WERI-Rb-1 (cell line): ENCODE results near the gene DLGAP5.

Experiments
- DNase-seq: peaks from one replicate; pipeline ENCODE4 v3.0.0-alpha.2; 2020
- H3K27ac ChIP-seq: fragments of 250-450 bp; sonication (Bioruptor Pico); 2 replicates; pipeline ENCODE4 v1.5.1; 2020; ENCODE audit warnings: mild to moderate bottlenecking, moderate library complexity
- H3K27me3 ChIP-seq: fragments of 250-450 bp; sonication (Bioruptor Pico); 2 replicates; pipeline ENCODE4 v1.5.1; 2021; ENCODE audit warnings: mild to moderate bottlenecking, low read depth, moderate library complexity; ENCODE audit not compliant: insufficient read depth, severe bottlenecking
- H3K36me3 ChIP-seq: fragments of 250-450 bp; sonication (Bioruptor Pico); 2 replicates; pipeline ENCODE4 v1.5.1; 2020; ENCODE audit warnings: mild to moderate bottlenecking, moderate library complexity
- H3K4me3 ChIP-seq: 2 replicates; pipeline ENCODE4 v1.5.1; 2011; ENCODE audit warnings: low read depth, mild to moderate bottlenecking, control low read depth, low read length
- H3K9me3 ChIP-seq: fragments of 250-450 bp; sonication (Bioruptor Pico); 2 replicates; pipeline ENCODE4 v1.5.1; 2021; ENCODE audit warnings: mild to moderate bottlenecking, moderate library complexity; ENCODE audit not compliant: severe bottlenecking
- TF ChIP-seq, protein P1 (sequence below): IDR thresholded peaks from 2 replicates; pipeline ENCODE4 v1.5.1; 2011; ENCODE audit warnings: low read depth, mild to moderate bottlenecking, control low read depth, inconsistent platforms, low read length

DLGAP5 gene

DNA sequence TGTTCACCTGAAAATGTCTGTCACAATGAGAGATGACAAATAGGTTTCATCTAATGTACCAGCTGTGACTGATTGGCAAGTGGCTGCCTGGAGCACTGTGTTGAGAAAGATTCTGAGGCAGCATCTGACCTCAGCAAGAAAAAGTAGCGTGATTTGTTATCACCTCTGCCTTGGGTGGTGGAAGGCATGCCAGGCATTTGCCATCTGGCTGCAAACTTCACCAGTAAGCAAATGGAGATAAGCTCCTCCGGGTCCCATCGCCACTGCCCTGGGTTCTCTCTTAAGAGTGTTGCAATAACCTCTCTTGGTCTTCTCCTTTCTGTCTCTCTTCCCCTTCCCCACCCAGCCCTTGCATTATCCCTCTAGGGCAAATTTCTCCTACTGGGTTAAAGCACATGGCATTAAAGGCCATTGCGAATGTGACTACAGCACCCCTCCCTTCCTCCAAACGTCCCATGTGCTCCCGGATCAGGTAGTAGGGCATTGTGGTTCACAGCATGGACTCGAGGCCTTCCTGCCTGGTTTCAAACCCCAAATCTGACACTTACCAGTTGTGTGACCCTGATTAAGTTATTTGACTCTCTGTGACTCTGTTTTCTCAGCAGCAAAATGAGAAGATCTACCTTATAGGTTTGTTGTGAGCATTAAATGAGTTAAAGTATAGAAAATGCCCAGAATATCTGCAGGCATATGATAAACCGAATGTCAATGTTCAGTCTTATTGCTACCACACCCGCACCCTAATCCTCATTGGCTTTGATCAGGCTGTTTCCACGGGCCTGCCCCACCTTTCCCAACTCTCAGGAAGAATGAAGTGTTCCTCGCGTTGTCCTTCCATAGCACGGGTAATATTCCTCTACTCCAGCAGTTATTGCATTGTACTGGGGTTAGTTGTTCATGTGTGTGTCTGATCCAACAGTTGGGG, 70.6 kb downstream of the DLGAP5 start:
- TF ChIP-seq, protein P1, sequence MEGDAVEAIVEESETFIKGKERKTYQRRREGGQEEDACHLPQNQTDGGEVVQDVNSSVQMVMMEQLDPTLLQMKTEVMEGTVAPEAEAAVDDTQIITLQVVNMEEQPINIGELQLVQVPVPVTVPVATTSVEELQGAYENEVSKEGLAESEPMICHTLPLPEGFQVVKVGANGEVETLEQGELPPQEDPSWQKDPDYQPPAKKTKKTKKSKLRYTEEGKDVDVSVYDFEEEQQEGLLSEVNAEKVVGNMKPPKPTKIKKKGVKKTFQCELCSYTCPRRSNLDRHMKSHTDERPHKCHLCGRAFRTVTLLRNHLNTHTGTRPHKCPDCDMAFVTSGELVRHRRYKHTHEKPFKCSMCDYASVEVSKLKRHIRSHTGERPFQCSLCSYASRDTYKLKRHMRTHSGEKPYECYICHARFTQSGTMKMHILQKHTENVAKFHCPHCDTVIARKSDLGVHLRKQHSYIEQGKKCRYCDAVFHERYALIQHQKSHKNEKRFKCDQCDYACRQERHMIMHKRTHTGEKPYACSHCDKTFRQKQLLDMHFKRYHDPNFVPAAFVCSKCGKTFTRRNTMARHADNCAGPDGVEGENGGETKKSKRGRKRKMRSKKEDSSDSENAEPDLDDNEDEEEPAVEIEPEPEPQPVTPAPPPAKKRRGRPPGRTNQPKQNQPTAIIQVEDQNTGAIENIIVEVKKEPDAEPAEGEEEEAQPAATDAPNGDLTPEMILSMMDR, result no peak
- Histone ChIP-seq H3K27me3 (no peaks in the 10 kb centered on the region), H3K9me3 (no peaks in the 10 kb centered on the region), H3K4me3 (no peak overlapping the region), H3K27ac (no peak overlapping the region), H3K36me3 (no peaks in the 10 kb centered on the region)
- no peak for DNase-seq

DNA sequence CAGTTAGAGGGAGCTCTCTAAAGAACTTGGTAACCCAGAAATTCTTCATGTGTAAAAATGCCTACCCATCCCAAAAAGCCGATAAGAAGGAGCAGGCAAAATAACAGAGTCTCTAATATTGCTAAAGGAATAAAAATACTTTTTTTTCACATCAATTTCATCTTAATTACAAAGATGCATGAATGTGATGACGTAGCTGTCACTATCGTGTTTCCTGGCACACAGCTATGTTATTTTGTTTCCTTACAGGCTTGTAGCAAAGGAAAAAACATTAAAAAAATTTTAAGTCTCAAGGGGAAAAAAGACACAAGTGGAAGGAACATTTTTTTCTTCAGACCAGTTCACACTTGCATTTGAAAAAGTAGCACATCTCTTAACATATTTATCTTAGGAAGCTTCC, 72.6 kb downstream of the DLGAP5 start:
- H3K9me3 ChIP-seq, result no peaks in the 10 kb centered on the region
- H3K27ac ChIP-seq, result no peak overlapping the region
- TF ChIP-seq, protein P1, result no peak
- no peak for DNase-seq
- H3K4me3 ChIP-seq, result no peak overlapping the region
- no peaks in the 10 kb centered on the region for H3K36me3 ChIP-seq
- no peaks in the 10 kb centered on the region for H3K27me3 ChIP-seq

DNA sequence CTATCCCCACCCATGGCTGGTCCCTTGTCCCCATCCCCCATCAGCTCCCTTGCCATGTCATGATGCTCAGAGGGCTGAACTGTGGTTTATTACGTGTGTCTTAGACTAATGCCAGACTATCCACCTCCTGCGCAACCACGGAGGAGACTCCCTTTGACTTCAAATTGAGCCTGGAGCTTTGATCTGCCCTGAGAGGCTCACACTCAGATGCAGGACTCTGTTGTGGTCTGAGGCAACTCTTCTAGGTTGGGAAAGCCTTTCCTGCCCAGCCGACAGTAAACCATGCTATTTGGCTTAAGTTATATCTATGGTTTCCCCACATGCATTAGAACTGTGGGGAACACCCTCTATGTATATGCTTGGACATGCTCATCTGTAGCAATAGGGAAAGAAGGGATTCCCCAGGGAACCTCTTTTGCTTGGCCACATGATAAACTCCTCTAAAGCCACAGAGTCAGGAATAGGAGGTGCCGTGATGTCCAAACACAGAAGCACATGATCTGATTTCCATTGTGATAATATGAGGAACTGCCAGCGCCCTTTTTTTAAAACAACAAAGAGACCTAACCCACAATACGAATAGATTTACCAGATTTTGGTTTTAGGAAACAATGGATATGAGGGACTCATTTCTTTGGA, 73.5 kb downstream of the DLGAP5 start:
- Histone ChIP-seq H3K27me3 (no peaks in the 10 kb centered on the region), H3K27ac (no peak overlapping the region), H3K4me3 (no peak overlapping the region), H3K9me3 (no peaks in the 10 kb centered on the region), H3K36me3 (no peaks in the 10 kb centered on the region)
- TF ChIP-seq, protein P1, result no peak
- DNase-seq, result no peak

DNA sequence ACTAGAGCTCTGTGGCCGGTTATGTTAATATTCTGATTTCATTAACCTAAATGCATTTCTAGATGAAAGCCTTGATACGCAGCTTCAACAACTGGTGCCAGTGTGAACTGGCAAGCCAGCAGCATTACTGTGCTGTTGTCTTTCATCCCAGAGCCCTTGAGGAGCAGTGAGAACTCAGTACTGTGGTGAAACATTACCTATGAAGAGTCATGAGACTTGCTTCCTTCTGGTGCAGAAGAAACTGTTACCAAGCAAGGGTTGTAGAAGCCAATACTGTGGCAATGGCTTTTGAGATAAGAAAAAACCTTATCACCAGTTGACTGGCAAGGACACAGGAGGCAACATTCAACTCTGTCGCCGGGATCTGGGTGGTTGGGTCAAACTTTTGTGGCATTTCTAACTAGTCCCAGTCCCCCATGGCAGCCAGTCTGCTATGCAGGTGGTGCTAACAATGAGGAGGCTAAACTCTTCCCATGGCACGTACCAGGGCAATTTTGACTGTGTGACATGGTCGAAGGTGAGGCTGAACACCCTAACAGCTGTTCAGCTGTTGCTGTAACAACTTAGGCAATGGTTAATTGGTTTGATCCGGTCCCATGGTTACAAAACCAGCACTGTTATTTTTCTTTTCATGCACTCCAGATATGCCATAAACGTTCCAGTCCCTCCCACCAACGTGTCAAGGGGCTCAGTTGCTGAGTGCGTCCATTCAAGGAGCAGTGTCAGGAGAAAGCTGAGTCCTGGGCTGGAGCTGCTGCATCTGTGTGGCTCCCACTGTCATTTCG, 74.9 kb downstream of the DLGAP5 start:
- H3K27me3 ChIP-seq, result no peaks in the 10 kb centered on the region
- no peaks in the 10 kb centered on the region for H3K9me3 ChIP-seq
- no peak for DNase-seq
- H3K36me3 ChIP-seq, result no peaks in the 10 kb centered on the region
- TF ChIP-seq, protein P1, result no peak
- no peak overlapping the region for H3K4me3 ChIP-seq
- H3K27ac ChIP-seq, result no peak overlapping the region

DNA sequence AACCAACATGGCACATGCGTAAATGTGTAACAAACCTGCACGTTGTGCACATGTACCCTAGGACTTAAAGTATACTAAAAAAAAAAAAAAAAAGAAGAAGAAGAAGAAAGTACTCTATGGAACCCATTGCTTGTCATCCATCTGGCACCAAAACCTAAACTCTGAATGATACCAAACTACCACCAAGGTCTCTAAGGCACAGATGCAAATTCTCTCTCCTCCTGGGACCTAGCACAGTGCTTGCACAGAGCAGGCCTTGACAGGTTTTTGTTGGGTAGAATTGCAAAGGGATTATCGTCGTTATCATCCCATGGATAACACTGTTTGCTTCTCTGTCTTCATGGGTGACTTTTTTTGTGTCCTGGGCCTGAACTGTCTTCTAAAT, 75.5 kb downstream of the DLGAP5 start:
- H3K27me3 ChIP-seq, result no peaks in the 10 kb centered on the region
- DNase-seq, result no peak
- no peak overlapping the region for H3K4me3 ChIP-seq
- no peaks in the 10 kb centered on the region for H3K9me3 ChIP-seq
- H3K27ac ChIP-seq, result no peak overlapping the region
- TF ChIP-seq, protein P1, result no peak
- H3K36me3 ChIP-seq, result no peaks in the 10 kb centered on the region
